OCI-LY7 (cell line): ENCODE results near the gene C16orf92. TPM values are rescaled to one million over a fixed set of nuclear protein-coding genes. Genes with fewer than 3 reads are reported as not detected.

Source experiments
- BruUV-seq: library from RNA; stranded (reverse); fragments of 400-500 nt; replicated peaks from 2 replicates; lab custom pipeline; 2021; lab: Mats Ljungman, UMichigan
- CTCF ChIA-PET: fragments of 300-600 bp; sonication (Branson Sonifier 250); formaldehyde crosslinking; loops from one replicate; lab custom pipeline; 2022; ENCODE audit warnings: antibody characterized with exemption; ENCODE audit not compliant: unreplicated experiment; lab: Charles Lee
- POLR2A ChIA-PET: fragments of 300-600 bp; sonication (Branson Sonifier 250); formaldehyde crosslinking; loops from one replicate; lab custom pipeline; 2022; ENCODE audit warnings: antibody characterized with exemption; lab: Charles Lee
- DNase-seq: peaks from one replicate; pipeline ENCODE4 v3.0.0-alpha.2; 2015; ENCODE audit warnings: low spot score
- H2AFZ ChIP-seq: fragments of 200-600 bp; sonication (generic), shearing (Covaris generic); 2 replicates; pipeline ENCODE4 v1.6.1; 2014; ENCODE audit warnings: mild to moderate bottlenecking, antibody characterized with exemption, low read length, moderate library complexity
- H3K27ac ChIP-seq: fragments of 200-600 bp; sonication (generic); 2 replicates; pipeline ENCODE4 v1.5.1; 2014; ENCODE audit warnings: mixed run types, low read depth, mild to moderate bottlenecking, moderate library complexity, low read length, inconsistent platforms; ENCODE audit not compliant: poor library complexity, severe bottlenecking
- H3K36me3 ChIP-seq: fragments of 200-600 bp; sonication (generic); 2 replicates; pipeline ENCODE4 v1.6.1; 2014; ENCODE audit warnings: mild to moderate bottlenecking, antibody characterized with exemption, low read length, moderate library complexity, mixed read lengths; ENCODE audit not compliant: insufficient read depth
- H3K4me1 ChIP-seq: fragments of 200-600 bp; sonication (generic); 2 replicates; pipeline ENCODE4 v1.5.1; 2014; ENCODE audit warnings: mild to moderate bottlenecking, low read length; ENCODE audit not compliant: insufficient read depth, poor library complexity, severe bottlenecking
- H3K4me2 ChIP-seq: fragments of 200-600 bp; sonication (generic); 2 replicates; pipeline ENCODE4 v1.6.1; 2014; ENCODE audit warnings: mild to moderate bottlenecking, low read length
- H3K4me3 ChIP-seq: fragments of 200-600 bp; sonication (generic); 2 replicates; pipeline ENCODE4 v1.5.1; 2014; ENCODE audit warnings: mild to moderate bottlenecking, low read depth, low read length; ENCODE audit not compliant: poor library complexity, severe bottlenecking
- H3K79me2 ChIP-seq: fragments of 200-600 bp; sonication (generic); 2 replicates; pipeline ENCODE4 v1.6.1; 2016; ENCODE audit warnings: low read depth, mild to moderate bottlenecking, low read length, moderate library complexity, mixed read lengths; ENCODE audit not compliant: insufficient read depth
- H3K9me2 ChIP-seq: fragments of 200-600 bp; sonication (generic); 2 replicates; pipeline ENCODE4 v1.6.1; 2016; ENCODE audit warnings: mild to moderate bottlenecking, low read length, mixed read lengths; ENCODE audit not compliant: insufficient read depth
- H3K9me3 ChIP-seq: fragments of 200-600 bp; sonication (generic); 2 replicates; pipeline ENCODE4 v1.6.1; 2014; ENCODE audit warnings: mild to moderate bottlenecking, mixed run types, low read length, mixed read lengths
- H4K20me1 ChIP-seq: fragments of 200-600 bp; sonication (generic); 2 replicates; pipeline ENCODE4 v1.6.1; 2014; ENCODE audit warnings: mild to moderate bottlenecking, antibody characterized with exemption, low read length, moderate library complexity, mixed read lengths; ENCODE audit not compliant: insufficient read depth
- CTCF ChIP-seq: fragments of 200-600 bp; sonication (generic); conservative IDR thresholded peaks from 2 replicates; pipeline ENCODE4 v1.5.1; 2014; ENCODE audit warnings: mild to moderate bottlenecking, antibody characterized with exemption, low read length, moderate library complexity, mixed read lengths
- EZH2phosphoT487 ChIP-seq: fragments of 200-600 bp; sonication (generic); IDR thresholded peaks from 2 replicates; pipeline ENCODE4 v1.6.1; 2018; ENCODE audit warnings: low read depth, borderline replicate concordance, mild to moderate bottlenecking, mixed run types, antibody characterized with exemption, low read length, moderate library complexity, mixed read lengths
- intact Hi-C: fragments of 100-400 bp; cut with micrococcal nuclease; formaldehyde crosslinking; loops from one replicate; pipeline ENCODE4 v1.10.0; 2022; ENCODE audit not compliant: unreplicated experiment
- total RNA-seq, 2 experiments: library from RNA; depleted of rRNA in 1 of 2; stranded (reverse); fragments of >200 nt in 1 of 2; shearing (Covaris generic) in 1 of 2; gene quantifications; 2 replicates each; pipeline ENCODE4 v1.2.3, GENCODE V29; 2014 to 2022

C16orf92 gene
- total RNA-seq, 2 experiments from 2014 or later = not detected

- H4K20me1 ChIP-seq = no peaks in the 10 kb centered on the region
- no TSS peak for BruUV-seq
- H3K4me3 ChIP-seq = no peak overlapping the region
- TF ChIP-seq CTCF (no peak), EZH2phosphoT487 (no peak)
- no peak overlapping the region for H2AFZ ChIP-seq
- H3K36me3 ChIP-seq = no peaks in the 10 kb centered on the region
- no peaks in the 10 kb centered on the region for H3K9me3 ChIP-seq
- H3K79me2 ChIP-seq = no peaks in the 10 kb centered on the region
- no peak overlapping the region for H3K4me2 ChIP-seq
- no peaks in the 10 kb centered on the region for H3K4me1 ChIP-seq
- DNase-seq = no peak
- no peaks in the 10 kb centered on the region for H3K9me2 ChIP-seq
- intact Hi-C loops = no loop called here
- POLR2A ChIA-PET = no interaction called here
- H3K27ac ChIP-seq = no peak overlapping the region
- CTCF ChIA-PET = no interaction called here
Measured at GRCh38 chr16:30027588-30028437, 4.8 kb downstream of the C16orf92 start.

- intact Hi-C loops = no loop called here
- Histone ChIP-seq H3K9me2 (no peaks in the 10 kb centered on the region), H4K20me1 (no peaks in the 10 kb centered on the region), H3K4me2 (no peak overlapping the region), H3K27ac (no peak overlapping the region), H3K9me3 (no peaks in the 10 kb centered on the region), H3K4me3 (no peak overlapping the region), H3K4me1 (no peaks in the 10 kb centered on the region), H3K36me3 (no peaks in the 10 kb centered on the region), H3K79me2 (no peaks in the 10 kb centered on the region), H2AFZ (no peak overlapping the region)
- no peak for DNase-seq
- ChIA-PET CTCF (no interaction called here), POLR2A (no interaction called here)
- TF ChIP-seq CTCF = no peak
- no peak for TF ChIP-seq EZH2phosphoT487
- no TSS peak for BruUV-seq
Measured at GRCh38 chr16:30028438-30029076, 5.6 kb downstream of the C16orf92 start.
